GM18867 (cell line): ENCODE data around the gene NR3C2.
A peak's percentile ranks its signal among the peaks of the same experiment; 100 is the strongest.
"Not testable (repeated sequence)": the region's sequence is repeated elsewhere in the genome, so short reads cannot be mapped to it uniquely, and the experiment has no call there.

Experiments
- ATAC-seq: cut with Tn5 transposase; IDR thresholded peaks from one replicate; pipeline ENCODE4 v1.9.1; 2021; ENCODE audit warnings: mild to moderate bottlenecking, moderate library complexity; ENCODE audit not compliant: unreplicated experiment

Gene NR3C2

DNA sequence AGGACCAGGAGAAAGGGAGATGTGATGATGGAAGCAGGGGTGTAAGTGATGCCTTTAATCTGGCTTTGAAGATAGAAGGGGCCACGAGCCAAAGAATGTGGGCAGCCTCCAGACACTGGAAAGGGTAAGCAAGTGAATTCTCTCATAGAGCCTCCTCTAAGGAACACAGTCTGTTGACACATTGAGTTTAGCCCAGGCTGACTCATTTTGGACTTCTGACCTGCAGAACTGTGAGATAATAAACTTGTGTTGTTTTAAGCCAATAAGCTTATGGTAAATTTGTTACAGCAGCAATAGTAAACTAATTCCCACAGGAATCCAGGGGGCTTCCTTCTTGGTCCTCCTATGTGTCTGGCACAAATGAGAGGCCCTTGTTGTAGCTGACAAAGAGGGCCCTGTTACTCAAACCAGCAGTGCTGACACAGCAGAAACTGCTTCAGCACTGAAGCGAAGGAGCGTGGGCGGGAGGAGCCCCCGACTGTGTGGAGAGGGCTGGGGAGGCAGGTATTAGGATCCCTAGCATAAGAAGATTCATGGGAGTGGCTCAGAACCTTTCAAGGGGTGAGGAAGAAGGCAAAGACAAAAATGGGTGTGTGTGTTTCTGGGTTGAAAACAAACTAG, 268.7 kb downstream of the NR3C2 start:
- no peak for ATAC-seq

DNA sequence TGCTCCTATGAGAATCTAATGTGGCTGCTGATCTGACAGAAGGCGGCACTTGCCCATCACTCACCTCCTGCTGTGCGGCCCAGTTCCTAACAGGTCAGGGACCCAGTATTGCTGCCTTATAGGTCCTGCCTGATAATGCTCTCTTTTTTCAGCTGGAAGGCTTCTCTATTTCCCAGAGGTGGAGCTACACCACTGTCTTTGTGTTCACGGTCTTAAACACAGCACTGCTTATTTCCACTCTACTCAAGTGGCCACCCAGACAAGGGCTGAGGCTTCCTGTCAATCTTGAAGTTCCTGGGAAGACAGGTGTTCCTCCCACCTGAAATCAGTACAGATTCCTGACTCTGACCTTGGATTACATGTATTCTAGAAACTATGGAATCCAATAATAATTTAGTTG, 270.6 kb downstream of the NR3C2 start:
- ATAC-seq = no peak

DNA sequence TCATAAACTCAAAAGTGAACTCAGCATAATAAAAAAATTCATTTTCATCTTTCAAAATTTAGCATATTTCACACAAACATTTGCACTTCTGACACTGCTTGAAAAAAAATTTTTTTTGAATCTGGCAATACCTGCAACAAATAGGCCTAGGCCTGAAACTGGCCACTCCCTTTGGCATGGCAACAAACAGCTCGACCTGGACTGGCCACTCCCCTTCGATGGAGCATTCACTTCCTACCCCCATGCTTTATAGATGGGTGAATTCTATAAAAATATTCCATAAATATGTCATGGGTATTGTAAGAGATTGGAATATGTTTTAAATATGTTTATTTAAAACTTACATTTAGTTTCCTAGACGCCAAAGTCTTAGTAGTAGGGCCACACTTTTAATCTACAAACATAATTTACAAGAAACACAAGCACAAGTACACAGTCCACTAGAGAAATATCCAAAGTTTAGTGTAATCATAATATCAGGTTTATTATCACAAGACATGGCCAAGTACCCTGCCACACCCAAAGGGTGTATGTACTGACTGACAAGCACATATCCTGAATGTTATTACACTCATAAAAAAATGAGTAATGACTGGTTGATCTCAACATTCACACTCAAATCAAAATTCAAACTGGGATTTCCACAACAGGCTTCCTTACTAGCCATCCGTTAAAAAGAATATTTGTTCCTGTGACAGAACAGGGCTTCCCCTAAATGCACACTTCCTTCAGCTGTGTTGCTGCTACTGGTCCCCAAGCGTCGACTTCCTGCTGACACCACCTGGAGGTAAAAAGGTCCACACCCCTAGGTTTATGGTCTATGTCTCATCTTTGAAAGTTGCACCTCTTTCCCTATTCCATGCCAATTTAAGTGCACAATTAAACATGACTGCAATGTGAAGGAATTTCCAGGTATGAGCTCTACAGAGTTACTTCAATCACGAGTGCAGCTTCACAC, 271.5 kb downstream of the NR3C2 start:
- no peak for ATAC-seq

DNA sequence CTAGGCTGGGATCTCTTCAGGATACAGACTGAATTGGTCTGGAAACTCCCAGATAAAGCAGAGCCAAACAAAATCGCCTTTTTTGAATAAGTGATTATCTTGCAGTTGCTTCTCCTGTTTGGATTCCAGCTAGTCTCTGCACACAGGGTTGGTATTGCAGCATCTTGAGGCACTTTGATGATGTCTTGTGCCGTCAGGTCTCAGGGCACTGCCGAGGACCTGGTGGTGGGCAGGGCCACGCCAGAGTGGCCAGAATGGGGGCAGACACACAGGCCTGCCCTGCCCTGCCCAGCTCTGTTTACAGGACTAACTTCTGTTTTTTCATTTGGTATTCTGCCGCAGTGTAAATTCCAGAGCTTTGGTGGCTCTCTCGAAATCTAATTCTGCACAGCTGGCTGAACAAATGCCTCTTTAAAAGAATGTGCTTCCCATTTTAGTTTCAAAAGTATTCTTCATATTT, 276.1 kb downstream of the NR3C2 start:
- no peak for ATAC-seq

DNA sequence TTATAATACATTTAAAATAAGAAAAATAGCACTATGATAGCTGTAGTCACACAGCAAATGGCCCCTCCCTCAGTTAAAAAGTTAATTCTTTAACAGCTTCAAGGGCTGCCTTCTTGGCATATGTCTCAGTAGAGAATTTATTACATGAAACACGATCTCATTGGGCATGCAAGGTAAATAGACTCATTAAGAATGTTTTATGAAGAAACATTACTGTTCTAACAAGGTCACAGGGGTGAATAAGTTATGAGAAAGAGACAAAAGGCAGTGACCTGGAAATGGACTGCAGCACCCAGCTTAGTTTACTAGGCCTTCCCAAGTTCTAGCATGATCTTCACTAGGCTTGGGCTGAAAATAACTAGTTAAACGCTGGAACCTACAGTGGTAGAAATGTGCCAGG, 277.7 kb downstream of the NR3C2 start:
- ATAC-seq = no peak

DNA sequence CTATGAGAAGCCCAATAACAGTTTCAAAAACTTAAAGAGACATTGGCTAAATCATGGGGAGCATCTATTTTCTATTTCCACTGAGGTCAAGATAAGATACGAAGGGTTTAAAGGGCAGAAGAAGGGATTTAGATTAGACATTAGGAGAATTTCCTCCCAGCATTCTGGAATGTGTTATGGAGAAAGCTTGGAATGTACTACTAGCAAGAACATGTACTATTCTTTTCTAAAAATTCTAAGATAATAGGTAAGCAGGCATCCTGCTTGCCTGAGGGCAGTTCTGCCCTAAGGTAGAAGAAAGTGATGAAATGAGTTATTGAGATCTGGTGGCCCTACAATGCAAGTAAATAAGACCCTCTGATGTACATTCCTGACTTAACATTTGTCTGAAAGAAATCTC, 279.2 kb downstream of the NR3C2 start:
- no peak for ATAC-seq

DNA sequence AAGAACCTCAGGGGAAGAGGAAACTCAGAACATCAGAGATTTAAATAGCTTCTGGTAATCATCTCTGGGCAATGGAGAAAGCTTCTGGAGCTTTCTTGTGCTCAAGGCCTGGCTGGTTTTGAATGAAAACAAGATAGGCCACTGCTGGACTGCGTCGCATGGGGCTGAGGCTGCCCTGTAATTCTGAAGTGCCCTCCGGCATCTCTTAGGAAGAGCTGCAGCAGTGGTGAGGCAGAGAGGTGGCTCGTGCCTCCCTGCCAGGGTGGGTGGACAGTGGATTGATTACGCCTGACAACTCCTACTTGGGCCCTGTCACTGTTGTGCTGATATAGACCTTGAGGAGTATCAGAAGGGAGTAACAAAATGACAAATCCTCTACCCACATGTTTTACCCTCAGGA, 279.7 kb downstream of the NR3C2 start:
- ATAC-seq = no peak

DNA sequence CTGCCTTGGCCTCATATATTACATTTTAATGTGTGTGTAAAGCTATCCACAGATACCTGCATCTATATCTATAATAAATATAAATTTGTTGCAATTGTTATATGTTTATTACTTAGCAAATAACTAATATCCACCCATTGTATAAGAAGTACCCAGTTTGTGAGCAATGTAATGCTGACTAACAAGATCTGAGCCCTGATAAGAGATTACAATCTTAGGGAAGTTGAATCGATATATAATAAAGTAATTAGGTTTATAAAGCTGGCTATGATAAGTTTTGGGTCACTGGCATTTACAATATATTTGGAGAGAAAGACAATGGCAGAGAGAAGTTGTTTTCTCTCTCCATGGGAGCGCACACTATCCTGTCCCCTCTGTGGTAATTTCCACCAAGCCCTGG, 280.6 kb downstream of the NR3C2 start:
- no peak for ATAC-seq

DNA sequence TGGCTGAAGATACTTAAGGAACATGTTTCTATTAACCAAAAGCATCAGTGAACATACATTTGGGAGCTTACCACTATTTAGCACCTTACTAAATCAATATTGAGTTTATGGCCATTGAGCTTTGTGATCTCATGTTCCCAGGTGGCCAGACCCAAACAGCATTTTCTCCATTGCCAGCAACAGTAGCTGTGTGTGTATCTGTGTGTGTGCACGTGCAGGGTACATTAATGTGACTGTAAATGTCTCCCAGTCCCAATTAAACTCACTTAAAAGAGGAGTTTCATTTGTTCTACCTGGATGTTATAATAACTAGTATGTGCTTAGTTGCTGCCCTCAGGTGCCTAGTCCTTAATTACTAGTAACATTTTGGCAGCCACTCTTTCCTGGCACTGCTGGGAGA, 282.4 kb downstream of the NR3C2 start:
- ATAC-seq = no peak

DNA sequence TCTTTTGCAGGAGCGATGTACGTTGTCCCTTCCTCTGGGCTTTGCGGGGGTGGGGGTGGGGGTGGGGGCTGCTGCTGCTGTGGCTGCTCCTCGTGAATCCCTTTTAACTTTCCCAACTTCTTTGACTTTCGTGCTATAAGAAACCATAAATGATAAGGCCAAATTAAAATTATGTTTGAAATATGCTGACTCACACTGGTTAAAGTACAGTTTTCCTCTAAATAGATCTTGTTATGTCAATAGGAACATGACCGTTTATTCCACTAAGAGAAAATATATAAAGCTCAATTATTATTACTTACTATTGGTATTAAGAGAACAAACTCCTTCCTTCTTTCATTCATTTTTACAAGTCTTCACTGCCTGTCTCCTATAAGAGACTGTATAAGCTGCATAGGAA, 287.4 kb downstream of the NR3C2 start:
- ATAC-seq = no peak

DNA sequence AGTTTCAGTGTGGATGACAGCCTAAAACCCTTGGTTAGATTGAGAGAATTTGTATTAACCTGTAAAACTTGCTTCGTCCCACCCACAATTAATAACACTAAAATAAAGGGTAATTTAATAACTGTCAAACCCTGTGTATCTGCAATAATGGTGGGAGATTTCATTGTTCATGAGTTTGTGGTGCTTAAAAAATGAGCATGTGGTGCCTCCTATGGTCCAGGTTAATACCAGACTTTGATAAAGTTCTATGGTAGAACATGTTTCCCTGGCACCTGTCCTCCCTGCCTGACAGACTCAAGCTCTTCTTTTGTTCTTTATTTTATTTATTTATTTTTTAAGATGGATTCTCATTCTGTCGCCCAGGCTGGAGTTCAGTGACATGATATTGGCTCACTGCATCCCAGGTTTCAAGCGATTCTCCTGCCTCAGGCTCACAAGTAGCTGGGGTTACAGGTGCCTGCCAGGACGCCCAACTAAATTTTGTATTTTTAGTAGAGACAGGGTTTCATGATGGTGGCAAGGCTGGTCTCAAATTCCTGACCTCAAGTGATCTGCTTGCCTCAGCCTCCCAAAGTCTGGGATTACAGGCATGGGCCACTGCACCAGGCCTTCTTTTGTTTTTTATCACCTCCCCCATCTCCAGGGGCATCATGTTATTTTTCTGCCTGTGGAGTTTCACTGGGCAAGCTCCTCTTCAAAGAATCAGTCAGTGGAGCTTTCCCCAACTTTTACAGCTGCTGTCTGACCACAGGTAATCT, 289.2 kb downstream of the NR3C2 start:
- ATAC-seq = peak; percentile 59

DNA sequence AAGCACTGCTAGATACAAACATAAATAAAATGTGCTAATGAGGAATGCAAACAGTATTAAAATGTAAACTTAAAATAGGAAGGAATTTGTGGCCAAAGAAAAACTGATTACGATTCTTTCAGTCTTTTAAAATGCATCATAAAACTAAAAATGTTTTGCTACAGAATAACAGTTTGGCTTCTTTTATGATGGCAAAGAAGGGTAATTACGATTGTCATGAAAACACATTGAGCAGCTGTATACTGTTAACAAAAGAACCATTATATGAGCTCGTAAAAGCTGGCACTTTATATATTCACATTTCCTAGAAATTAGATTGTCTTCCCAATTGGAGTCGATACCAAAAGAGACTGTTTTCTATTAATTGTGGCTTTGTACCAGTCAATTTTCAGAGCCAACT, 290.4 kb downstream of the NR3C2 start:
- no peak for ATAC-seq

DNA sequence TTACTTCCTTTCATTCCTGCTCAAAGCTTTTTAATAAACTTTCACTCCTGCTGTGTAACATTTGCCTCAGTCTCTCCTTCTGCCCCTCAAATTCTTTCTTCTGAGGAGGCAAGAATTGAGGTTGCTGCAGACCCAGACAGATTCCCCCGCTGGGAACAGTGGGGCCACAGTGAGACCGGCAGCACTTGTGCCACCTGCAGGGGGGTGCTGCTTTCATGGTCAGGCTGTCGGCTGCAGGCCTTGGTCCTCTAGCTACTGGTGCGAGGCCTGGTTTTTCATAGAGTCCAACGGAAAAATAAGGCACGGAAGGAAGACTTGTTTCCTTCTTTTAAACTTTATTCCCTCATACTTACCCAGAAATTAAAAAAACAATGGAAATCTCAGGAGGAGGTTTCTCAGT, 296.7 kb downstream of the NR3C2 start:
- ATAC-seq = no peak

DNA sequence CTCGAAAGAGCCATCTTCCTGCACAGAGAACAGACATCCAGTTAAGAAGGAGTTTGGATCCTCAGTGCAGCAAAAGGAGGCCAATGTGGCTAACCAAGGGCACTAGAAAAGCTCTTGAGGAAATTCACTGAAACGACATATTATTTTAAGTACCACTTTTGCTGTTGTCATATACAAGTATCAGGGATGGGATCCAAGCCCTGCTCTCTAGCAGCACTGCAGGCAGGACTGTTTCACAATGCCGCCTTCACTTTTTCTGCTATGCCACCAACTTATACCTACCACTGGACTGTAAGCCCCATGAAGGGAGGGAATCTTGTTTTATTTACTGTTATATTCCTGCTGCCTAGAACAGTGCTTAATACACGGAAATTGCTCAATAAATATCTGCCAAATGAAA, 299.0 kb downstream of the NR3C2 start:
- ATAC-seq = no peak

DNA sequence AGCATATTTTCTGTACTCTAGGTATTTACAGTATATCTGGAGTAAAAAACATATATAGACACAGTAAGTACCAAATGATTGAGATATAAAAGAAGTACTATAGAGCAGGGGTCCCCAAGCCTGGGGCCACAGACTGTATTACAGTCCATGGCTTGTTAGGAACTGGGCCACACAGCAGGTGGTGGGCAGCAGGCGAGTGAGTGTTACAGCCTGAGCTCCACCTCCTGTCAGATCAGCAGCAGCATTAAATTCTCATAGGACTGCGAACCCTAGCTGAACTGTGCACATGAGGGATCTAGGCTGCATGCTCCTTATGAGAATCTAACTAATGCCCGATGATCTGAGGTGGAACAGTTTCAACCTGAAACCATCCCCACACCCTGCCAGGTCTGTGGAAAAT, 300.7 kb downstream of the NR3C2 start:
- ATAC-seq = no peak

DNA sequence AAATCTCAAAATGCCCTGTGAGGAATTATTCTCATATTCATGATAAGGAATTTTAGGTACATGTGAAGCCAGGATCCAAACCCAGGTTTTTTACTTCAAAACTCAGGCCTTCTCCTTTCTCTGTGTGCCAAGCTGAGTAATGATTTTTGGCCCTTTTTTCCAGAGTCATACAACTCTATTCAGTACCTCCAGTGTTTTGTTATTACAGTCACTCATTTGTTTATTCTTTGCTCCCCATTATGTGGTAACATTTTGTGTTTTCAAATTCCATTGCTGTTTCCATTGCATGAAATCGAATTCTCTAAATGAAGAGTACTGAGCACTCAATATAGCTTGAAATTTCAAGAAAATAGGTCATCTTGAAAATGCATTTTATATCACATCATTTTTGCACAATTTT, 315.4 kb downstream of the NR3C2 start:
- no peak for ATAC-seq

DNA sequence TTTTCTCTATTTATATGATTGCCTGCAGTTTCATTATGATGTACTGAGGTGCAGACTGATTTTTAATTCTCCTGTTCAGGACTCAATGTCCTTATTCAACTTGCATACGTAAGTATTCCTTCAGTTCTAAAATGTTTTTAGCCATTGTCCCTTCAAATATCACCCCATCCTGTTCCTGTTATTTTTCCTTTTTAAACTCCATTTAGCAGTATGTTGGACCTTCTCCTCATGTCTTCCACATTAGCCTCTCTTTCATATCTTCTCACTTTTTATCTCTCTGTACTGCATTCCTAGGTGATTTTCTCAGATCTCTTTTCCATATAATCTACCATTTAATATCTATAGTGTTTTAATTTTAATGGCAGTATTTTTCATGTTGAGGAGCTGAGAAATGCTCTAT, 317.7 kb downstream of the NR3C2 start:
- no peak for ATAC-seq

DNA sequence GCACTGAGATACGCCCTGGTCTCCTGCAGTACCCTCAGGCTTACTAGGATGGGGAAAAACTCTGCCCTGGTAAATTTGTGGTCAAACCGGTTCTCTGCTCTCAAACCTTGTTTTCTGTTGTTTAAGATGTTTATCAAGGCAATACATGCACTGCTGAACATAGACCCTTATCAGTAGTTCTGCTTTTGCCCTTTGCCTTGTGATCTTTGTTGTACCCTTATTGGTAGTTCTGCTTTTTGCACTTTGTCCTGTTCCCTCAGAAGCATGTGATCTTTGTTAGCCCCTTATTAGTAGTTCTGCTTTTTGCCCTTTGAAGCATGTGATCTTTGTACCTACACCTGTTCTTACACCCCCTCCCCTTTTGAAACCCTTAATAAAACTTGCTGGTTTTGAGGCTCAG, 319.1 kb downstream of the NR3C2 start:
- ATAC-seq = not testable (repeated sequence)

DNA sequence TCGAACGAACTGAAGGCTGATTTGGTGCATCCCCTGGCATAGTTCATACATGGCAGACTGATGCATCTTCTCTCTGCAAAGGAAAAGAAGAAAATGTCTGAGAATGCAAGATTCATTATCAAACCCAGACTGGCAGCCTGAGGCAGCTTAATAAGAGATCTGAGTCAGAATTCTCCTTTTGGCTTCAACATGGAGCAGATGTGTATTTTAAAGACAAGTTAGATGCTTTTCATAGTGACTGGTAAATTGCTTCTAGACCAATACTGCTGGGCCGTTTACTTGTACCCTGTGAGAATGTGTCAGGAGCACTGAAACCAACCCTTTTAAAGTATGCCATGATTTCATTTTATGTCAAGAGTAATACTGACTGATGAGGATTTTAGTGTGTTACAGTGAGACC, 322.0 kb downstream of the NR3C2 start:
- ATAC-seq = no peak

DNA sequence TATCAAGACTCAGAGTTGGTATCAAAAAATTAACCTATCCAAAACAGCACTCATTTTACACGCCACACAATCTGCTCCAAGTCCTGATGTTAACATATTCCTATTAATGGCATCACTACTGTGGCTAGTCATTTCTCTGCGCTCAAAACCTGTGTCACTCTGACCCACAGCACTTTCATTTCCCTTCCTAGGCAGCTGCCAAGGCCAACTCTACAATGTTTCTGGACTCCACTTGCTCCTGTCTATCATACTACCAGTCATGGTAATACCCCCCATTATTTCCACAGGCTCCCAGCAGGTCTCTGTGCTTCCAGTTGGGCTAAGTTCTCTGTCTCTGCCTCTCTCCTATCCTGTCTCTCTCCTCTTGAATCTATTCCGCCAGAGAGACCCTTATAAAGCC, 323.6 kb downstream of the NR3C2 start:
- ATAC-seq = peak; percentile 84

DNA sequence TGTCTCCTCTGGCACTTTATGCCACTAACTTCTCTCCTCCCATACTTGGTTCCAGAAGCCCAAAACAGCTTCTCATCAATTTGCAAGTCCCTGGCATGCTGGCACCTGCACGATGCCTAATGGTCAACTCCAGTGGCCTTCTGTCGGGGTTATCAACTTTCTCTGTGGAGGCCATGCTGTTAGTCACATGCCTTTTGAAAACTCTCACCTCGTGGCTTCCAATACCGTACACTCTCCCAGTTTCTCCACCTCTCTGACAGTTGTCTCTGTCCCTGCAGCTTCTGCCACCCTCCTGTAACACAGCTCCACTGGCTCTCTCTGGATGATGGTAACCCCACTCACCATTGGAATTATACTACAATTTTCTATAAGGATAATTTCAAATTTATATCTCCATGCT, 324.0 kb downstream of the NR3C2 start:
- ATAC-seq = no peak

DNA sequence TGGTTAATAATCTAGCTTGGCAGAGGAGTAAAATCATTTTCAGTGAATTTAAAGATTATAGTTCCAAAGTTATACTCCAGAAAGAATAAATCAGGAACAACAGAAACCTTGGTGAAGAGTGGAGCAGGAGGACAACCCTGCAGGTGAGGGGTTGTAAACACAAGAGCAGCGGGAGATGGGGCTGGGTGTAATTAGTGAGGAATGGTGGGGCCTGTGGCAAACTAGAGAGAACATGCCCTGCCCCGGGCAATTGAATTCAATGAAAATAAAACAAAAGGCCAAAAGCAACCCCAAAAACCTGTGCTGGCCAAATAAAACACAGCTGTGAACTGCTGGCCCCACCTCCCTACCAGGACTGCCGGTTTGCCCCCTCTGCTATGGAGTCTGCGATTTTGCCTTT, 325.2 kb downstream of the NR3C2 start:
- no peak for ATAC-seq
